HG03558 (cell line): Measurements from ENCODE around the gene AKAP13.

Source experiments
- ATAC-seq: cut with Tn5 transposase; IDR thresholded peaks from one replicate; pipeline ENCODE4 v1.9.1; 2021; ENCODE audit warnings: moderate number of reproducible peaks; ENCODE audit not compliant: unreplicated experiment; ENCODE audit errors: extremely low read depth

The AKAP13 gene

GRCh38 chr15:85757073-85757938, 376.9 kb downstream of the AKAP13 start:
- no peak for ATAC-seq

DNA sequence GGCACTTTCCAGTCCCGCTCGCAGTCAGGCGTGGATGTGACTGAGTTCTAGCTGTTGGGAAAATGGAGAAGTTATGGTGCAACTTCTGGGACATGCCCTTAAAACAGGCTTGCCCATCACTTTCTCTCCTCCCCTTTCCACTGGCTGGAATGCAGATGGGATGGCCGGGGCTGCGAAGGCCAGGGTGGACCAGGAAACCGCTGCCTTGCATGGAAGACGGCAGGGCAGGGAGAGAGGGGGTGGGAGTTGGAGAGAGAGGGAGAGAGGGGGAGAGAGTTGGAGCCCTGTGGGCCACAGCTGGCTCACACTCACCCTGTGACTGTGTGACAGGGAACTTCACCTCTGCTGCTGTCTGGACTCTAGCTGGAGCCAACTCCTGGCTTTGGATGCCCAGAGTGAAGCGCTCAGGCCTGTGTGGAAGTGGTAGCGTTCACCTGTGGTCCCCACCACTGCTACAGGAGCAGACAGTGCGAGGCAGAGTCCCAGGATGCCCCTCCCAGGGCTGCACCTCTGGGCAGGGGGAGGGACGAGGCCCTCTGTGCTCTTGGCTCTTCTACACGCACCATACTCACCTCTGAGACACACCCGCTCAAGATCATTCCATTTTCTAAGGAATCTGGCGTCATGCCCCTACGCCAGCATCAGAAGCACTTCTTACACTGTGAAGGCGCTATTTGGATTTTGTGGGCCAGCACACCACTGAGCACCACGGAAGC, 377.7 kb downstream of the AKAP13 start:
- no peak for ATAC-seq

- no peak for ATAC-seq
Observed at GRCh38 chr15:85758655-85758978, 378.2 kb downstream of the AKAP13 start.

DNA sequence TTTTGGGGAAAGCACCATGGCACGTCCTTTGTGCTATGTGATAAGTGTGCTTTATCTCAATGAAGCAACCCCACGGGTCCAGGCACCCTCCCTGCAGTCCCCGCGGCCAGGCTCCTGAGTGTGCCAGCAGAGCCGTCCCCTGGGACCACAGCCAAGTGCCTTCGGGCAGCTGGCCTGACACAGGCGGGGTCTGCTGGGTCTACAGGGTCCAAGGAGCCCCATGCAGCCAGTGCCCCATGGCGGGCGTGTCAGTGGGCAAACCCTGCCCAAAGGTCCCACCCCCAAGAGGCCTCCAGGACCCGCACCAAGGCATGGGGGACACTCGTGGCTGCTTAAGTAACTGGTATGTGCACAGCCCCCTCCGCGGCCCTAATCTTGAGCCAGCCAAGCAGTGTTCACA, 379.0 kb downstream of the AKAP13 start:
- ATAC-seq, result no peak

GRCh38 chr15:85760049-85760448, 379.6 kb downstream of the AKAP13 start:
- no peak for ATAC-seq

DNA sequence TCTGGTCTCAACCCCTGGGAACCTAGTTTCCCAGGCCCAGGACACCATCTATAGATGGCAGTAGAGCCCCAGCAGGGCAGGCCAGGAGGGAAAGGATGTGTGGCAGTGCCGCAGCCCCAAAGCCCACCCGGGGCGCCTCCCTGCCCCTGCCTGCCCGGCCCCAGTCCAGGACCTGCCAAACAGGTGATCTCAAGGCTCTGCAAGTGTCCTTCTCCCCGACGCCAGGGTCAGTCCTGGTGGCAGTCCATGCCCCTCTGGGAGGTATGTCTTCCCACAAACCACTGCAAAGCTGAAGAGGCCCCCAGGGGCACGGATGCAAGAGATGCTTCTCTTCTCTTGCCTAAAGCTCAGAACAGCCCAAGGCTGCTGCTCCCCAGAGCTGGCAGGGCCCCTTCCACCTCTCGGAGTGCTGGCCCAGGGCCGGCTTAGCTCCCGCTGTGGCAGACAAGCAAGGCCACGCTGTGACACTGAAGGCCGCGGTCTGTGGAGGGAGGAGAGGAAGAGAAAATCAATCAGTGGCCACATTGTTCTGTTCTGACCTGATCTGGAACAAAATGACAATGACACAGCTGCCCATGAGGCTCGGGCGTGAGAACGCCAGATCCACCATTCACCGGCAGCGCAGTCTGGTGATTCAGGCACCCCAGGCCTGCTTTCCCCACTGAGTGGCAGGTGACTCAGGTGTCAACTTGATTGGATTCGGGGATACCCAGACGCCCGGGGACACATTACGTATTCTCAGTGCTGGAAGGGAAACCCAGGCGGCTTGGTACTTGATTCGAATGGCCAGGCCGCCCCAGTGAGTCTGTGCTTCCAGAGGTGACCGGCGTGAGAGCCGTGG, 380.3 kb downstream of the AKAP13 start:
- ATAC-seq, result no peak

DNA sequence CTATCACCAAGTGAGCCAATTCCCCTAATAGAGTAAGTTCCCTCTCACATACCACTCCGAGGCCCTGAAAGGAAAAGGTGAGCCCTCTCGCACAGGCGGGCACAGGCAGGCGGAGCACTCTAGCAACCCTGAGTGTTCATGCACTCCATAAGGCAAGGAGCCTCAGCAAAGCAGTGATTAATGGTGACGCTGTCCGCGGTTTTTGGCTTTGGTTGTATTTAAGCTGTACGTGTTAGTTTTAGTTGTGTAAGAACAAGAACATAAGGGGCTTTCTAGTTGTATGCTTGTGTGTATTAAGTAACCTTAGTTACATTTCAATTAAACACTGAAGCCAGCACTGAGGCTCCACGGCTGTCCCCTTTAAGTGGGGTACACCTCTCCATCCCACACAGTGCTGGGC, 381.2 kb downstream of the AKAP13 start:
- ATAC-seq, result no peak

DNA sequence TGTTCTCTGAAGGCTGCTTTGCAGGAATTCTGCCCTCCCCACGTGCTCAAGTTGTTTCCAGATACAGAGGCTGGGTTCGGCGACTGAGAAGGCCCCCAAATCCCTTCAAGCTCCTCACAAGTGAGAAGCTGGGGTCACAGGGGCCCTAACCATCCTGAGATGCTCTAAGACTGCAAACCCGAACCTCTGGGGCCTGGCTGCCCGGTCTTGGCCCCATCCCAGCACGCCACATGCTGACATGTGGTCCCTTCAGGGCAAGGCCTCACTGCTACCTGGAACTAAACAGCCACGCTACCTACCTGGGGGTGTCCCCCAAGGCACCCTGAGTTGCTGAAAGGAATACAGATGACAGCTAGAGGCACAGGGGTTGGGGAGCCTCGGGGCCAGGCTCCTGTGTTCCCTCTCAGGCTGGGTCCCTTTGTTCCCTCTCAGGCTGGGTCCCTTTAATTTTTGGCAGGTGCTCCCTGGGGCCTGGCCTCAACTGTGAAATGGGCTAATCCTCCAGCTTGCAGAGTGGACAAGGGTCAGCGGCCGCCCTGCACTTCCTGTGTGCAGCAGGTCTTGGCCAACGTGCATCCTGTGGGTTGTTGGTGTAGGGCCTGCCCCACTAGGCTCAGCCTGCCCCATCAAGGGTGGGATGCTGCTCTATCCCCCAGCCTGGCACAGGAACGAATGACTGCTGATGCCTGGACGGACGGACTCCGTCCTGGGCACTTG, 381.8 kb downstream of the AKAP13 start:
- ATAC-seq, result no peak

- ATAC-seq, result no peak
Observed at GRCh38 chr15:85762756-85763127, 382.3 kb downstream of the AKAP13 start.

- ATAC-seq, result no peak
Observed at GRCh38 chr15:85763157-85763556, 382.8 kb downstream of the AKAP13 start.

DNA sequence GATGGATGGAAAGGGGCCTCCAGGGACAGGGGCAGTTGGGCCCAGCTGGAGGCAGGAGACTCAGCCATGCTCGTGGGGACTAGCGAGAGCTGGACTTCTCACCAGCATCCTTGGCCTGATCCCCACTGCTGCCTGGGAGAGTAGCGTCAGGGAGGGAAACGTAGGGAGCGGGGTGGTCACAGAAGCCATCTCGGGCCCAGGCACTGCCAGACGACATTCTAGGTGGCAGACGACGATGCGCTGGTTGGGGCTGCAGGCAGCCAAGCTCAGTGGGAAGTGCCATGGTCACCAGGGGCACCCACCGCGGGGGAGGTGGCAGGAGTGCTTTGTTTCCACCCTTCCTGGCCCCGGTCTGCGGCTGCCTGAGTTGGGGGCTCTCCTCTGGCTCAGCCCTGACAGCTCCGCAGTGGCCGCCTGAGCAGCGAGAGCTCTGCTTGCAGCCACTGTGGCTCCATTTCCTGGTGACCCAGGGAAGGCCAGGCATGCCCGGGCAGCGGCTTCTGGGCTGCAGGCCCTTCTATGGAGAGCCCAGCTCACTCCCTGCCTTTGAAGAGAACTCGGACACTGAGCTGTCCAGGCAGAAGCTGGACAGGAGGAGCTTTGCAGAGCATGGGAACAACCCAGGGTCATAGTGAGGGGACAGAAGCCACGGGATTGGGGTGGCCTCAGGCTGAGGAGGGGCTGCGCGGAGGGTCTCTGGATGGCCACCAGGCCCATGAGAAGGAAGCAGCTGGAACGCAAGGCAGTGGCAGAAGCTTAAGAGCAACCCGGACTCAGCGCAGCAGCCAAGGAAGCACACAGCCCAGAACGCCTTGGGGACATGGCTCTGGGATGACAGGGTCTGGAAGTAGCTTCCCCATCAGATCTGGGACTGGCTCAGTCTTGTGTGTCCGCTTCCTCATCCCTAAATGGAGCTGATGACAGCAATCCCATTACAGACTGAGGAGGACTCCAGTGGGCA, 383.6 kb downstream of the AKAP13 start:
- no peak for ATAC-seq

DNA sequence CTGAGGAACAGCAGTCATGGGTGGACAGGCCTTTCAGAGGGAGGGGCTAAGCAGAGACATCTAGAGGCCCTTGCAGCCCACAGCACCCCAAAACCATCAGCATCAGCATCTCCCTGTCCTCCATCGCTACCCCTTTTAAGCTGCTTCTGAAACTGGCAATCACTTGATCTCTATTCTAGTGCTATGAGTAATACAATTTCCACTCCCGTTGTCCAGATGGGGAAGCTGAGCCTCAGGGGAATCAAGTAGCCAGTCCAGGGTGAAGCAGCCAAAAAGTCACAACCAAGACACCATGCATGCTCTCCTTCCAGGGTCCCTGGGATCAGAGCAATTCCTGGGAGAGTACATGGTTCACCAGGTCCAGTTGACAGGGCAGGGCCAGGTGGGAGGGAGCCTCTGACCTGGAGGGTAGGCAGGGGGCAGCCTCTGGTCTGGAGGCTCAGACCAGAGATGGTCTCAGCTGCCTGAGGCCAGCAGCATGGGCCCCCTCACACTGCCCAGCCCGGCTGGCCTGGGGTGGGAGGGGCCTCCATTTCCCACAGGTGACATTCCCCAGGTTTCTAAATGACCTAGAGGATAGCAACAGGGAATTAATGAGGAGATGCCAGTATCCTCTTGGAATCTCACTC, 384.4 kb downstream of the AKAP13 start:
- no peak for ATAC-seq

DNA sequence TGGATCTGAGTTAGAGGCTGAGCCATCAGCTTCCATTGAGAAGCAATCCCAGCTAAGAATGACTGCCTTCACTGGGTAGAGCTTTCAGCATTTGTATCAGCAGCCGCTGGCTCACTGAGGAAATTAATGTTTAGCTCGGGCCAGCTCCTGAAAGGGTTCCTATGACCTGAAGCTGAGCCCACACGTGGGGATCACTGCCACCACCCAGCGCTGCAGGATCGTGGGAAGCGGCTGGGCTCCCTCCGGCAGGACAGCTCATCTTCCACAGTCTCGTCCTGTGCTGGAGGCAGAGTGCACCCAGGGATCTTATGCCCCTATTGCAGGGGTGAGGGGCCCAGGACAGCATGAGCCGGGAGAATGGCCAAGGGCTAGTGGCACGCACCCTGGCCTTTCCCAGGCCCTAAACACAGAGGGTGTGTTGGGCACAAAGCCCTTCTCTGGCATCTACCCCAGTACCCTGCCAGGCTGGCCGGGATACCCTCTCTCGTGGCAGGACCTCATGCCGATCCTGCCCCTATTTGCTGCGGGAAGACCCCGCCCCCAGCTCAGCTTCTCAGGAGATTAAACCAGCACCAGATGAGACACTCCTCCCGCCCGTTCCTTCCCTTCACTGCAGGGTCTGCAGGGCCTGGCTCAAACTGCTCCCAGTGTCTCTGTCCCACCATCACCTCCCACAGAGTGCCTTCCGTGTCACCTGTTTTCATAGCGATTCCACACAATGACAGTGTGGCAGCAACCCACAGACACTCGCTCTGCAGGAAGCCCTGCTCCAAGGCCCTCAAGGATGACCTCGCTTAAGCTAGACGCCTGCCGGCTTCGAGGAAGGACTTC, 385.8 kb downstream of the AKAP13 start:
- ATAC-seq, result no peak

GRCh38 chr15:85767785-85768529, 387.6 kb downstream of the AKAP13 start:
- no peak for ATAC-seq

DNA sequence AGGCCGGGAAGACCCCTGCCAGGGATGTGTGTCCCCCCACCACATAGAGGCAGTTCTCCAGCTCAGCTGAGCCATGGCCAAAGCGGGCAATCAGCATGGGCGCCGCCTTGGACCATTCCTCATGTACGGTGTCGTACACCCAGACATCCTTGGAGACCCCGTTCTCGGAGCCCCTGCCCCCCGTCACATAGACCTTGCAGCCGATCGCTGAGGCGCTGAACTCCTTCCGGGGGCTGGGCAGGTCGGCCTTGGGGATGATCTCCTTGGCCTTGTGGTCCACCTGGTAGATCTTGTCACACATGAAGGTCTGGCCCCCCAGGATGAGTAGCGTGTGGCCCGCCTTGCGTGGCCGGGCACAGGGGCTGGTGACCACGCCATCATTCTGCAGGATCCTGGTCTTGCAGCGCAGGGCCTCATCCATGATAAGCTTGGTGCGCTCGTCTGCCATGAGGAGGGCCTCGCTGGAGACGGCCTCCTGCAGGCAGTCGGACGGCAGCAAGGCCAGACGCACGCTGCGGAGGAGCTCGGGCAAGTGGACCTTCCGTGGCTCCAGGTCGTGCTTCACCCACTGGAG, 388.3 kb downstream of the AKAP13 start:
- ATAC-seq, result no peak

DNA sequence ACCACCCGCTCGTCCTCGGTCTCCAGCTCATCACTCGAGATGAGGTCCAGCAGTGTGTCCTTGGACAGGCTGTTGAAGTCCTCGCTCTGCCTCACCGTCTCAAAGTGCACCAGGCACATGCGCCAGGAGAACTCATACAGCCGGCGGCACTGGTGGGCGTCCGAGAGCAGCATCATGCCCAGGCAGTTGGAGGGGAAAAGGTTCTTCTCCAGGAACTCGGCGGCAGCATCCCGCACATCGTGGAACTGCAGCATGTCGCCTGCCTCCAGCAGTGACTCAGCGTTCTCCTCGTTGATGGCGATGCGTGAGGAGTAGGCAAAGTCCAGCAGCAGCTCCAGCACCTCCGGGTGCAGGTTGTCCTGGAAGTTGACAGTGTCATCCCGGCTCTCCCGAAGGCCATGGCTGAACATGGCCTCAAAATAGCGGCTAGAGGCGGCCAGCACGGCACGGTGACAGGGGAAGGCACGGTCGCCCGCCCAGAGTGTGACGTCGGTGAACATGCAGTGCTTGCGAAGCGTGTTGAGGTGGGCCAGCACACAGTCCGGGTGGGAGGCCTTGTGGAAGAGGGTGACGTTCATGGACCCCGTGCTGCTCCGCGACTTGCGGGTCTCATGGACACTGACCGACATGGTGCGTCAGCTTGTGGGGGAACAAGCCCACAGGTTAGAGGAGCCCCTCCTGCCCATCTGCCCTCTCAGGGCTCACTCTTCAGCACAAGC, 388.9 kb downstream of the AKAP13 start:
- ATAC-seq, result no peak
